PC-9 (cell line): ENCODE data around the gene GNB1. TPM values are rescaled to one million over a fixed set of nuclear protein-coding genes. Genes with fewer than 3 reads are reported as not detected.
A peak's percentile ranks its signal among the peaks of the same experiment; 100 is the strongest.

ENCODE experiments used
- BruUV-seq: library from RNA; stranded (reverse); fragments of 400-500 nt; replicated peaks from 2 replicates; lab custom pipeline; 2021; lab: Mats Ljungman, UMichigan
- CTCF ChIA-PET: fragments of 300-600 bp; sonication (Branson Sonifier 250); formaldehyde crosslinking; loops from one replicate; lab custom pipeline; 2022; ENCODE audit warnings: antibody characterized with exemption; lab: Charles Lee
- POLR2A ChIA-PET: fragments of 300-600 bp; sonication (Branson Sonifier 250); formaldehyde crosslinking; loops from one replicate; lab custom pipeline; 2022; ENCODE audit warnings: antibody characterized with exemption; ENCODE audit not compliant: unreplicated experiment; lab: Charles Lee
- DNase-seq, 2 experiments: peaks; one replicate each; pipeline versions ENCODE4 v3.0.0 to v3.0.0-alpha.2; 2015 to 2022; ENCODE audit warnings: mixed read lengths in 1 of 2
- H2AFZ ChIP-seq: fragments of 200-600 bp; sonication (generic); 2 replicates; pipeline ENCODE4 v1.8.1; 2017; ENCODE audit warnings: antibody characterized with exemption
- H3F3A ChIP-seq: fragments of 200-600 bp; sonication (generic); 2 replicates; pipeline ENCODE4 v1.8.1; 2017; ENCODE audit warnings: antibody characterized with exemption, mild to moderate bottlenecking, low read depth; ENCODE audit not compliant: insufficient read depth
- H3K27ac ChIP-seq: fragments of 200-600 bp; sonication (generic); 2 replicates; pipeline ENCODE4 v1.6.1; 2016; ENCODE audit warnings: mixed run types
- H3K27me3 ChIP-seq: fragments of 200-600 bp; sonication (generic); 2 replicates; pipeline ENCODE4 v1.6.1; 2016; ENCODE audit warnings: low read depth, mixed run types; ENCODE audit not compliant: insufficient read depth
- H3K36me3 ChIP-seq: fragments of 200-600 bp; sonication (generic); 2 replicates; pipeline ENCODE4 v1.6.1; 2016; ENCODE audit warnings: low read depth, mixed run types
- H3K4me1 ChIP-seq: fragments of 200-600 bp; sonication (generic); replicated peaks from 2 replicates; pipeline ENCODE4 v1.6.1; 2016; ENCODE audit warnings: mixed run types; ENCODE audit not compliant: insufficient read depth
- H3K4me2 ChIP-seq: fragments of 200-600 bp; sonication (generic); 2 replicates; pipeline ENCODE4 v1.6.1; 2017; ENCODE audit warnings: mixed run types
- H3K4me3 ChIP-seq: fragments of 200-600 bp; sonication (generic); 2 replicates; pipeline ENCODE4 v1.6.1; 2016; ENCODE audit warnings: mixed run types
- H3K79me2 ChIP-seq: fragments of 200-600 bp; sonication (generic); 2 replicates; pipeline ENCODE4 v1.6.1; 2017; ENCODE audit warnings: low read depth, mixed run types
- H3K9me2 ChIP-seq: fragments of 200-600 bp; sonication (generic); 2 replicates; pipeline ENCODE4 v1.8.1; 2017; ENCODE audit warnings: mild to moderate bottlenecking; ENCODE audit not compliant: insufficient read depth
- H3K9me3 ChIP-seq: fragments of 200-600 bp; sonication (generic); 2 replicates; pipeline ENCODE4 v1.8.1; 2016; ENCODE audit warnings: low read depth; ENCODE audit not compliant: insufficient read depth
- H4K20me1 ChIP-seq: fragments of 200-600 bp; sonication (generic); 2 replicates; pipeline ENCODE4 v1.8.1; 2017; ENCODE audit not compliant: insufficient read depth
- CTCF ChIP-seq: fragments of 200-600 bp; sonication (generic); conservative IDR thresholded peaks from 2 replicates; pipeline ENCODE4 v1.6.1; 2017; ENCODE audit warnings: mixed run types, antibody characterized with exemption, mild to moderate bottlenecking, moderate library complexity
- EZH2 ChIP-seq: fragments of 200-600 bp; sonication (generic); IDR thresholded peaks from 2 replicates; pipeline ENCODE4 v1.8.0; 2017; ENCODE audit warnings: antibody characterized with exemption, low read depth
- intact Hi-C: fragments of 100-400 bp; cut with micrococcal nuclease; formaldehyde crosslinking; loops from one replicate; pipeline ENCODE4 v1.10.0; 2022; ENCODE audit not compliant: unreplicated experiment
- total RNA-seq: library from RNA; stranded (reverse); gene quantifications from 2 replicates; pipeline ENCODE4 v1.2.3, GENCODE V29; 2021

The GNB1 gene
- total RNA-seq, 1 experiment from 2014 or later, result 286 TPM

- no peak for TF ChIP-seq EZH2
- no peak for TF ChIP-seq CTCF
- intact Hi-C loops, result loop anchor here (5.0 kb wide), 1 partner anchor 112 kb away; no protein-coding TSS in a partner anchor
- ChIA-PET CTCF (no interaction called here), POLR2A (interaction anchor here (0.7 kb wide), 1 partner anchor 535 kb away, joined by 3 read pairs; no protein-coding TSS in a partner anchor)
- no peaks in the 10 kb centered on the region for H3K27me3 ChIP-seq
- no peaks in the 10 kb centered on the region for H3K9me2 ChIP-seq
- H3K27ac ChIP-seq, result no peak overlapping the region
- DNase-seq, result peak in 1 of 2 experiments; percentile 33
- H3K36me3 ChIP-seq, result no peaks in the 10 kb centered on the region
- peaks cover 20% of the 10 kb centered on the region for H3F3A ChIP-seq
- H3K4me3 ChIP-seq, result no peak overlapping the region
- H3K79me2 ChIP-seq, result peaks cover 7% of the 10 kb centered on the region
- peaks cover 4% of the 10 kb centered on the region for H4K20me1 ChIP-seq
- no TSS peak for BruUV-seq
- no peak overlapping the region for H2AFZ ChIP-seq
- peaks cover 33% of the 10 kb centered on the region for H3K4me1 ChIP-seq
- H3K4me2 ChIP-seq, result peak overlapping the region; percentile 32
- H3K9me3 ChIP-seq, result no peaks in the 10 kb centered on the region
Observed at GRCh38 chr1:1894354-1895059, 3.6 kb upstream of the GNB1 start.

GRCh38 chr1:1893997-1894353 is 3.1 kb upstream of the GNB1 start:
- no TSS peak for BruUV-seq
- H2AFZ ChIP-seq, result no peak overlapping the region
- H3K27me3 ChIP-seq, result no peaks in the 10 kb centered on the region
- ChIA-PET CTCF (no interaction called here), POLR2A (no interaction called here)
- no peaks in the 10 kb centered on the region for H3K9me2 ChIP-seq
- H3K4me2 ChIP-seq, result peak overlapping the region; percentile 32
- no peaks in the 10 kb centered on the region for H3K36me3 ChIP-seq
- TF ChIP-seq EZH2 (no peak), CTCF (no peak)
- H3K9me3 ChIP-seq, result no peaks in the 10 kb centered on the region
- H3K4me3 ChIP-seq, result no peak overlapping the region
- intact Hi-C loops, result loop anchor here (5.0 kb wide), 1 partner anchor 112 kb away; no protein-coding TSS in a partner anchor
- H4K20me1 ChIP-seq, result peaks cover 10% of the 10 kb centered on the region
- peaks cover 22% of the 10 kb centered on the region for H3F3A ChIP-seq
- DNase-seq, result no peak
- H3K4me1 ChIP-seq, result peaks cover 39% of the 10 kb centered on the region
- no peak overlapping the region for H3K27ac ChIP-seq
- H3K79me2 ChIP-seq, result peaks cover 12% of the 10 kb centered on the region

GRCh38 chr1:1893291-1893985 is 2.6 kb upstream of the GNB1 start:
- ChIA-PET POLR2A (no interaction called here), CTCF (no interaction called here)
- Histone ChIP-seq H3K79me2 (peaks cover 18% of the 10 kb centered on the region), H4K20me1 (peaks cover 15% of the 10 kb centered on the region), H3K27me3 (no peaks in the 10 kb centered on the region), H3K4me1 (peaks cover 44% of the 10 kb centered on the region), H2AFZ (no peak overlapping the region), H3K9me3 (no peaks in the 10 kb centered on the region), H3K36me3 (no peaks in the 10 kb centered on the region), H3K27ac (no peak overlapping the region), H3K4me3 (no peak overlapping the region), H3F3A (peaks cover 18% of the 10 kb centered on the region), H3K4me2 (0 out of 2 replicates have a peak overlapping the region, but pooled peaks have one; percentile 32), H3K9me2 (no peaks in the 10 kb centered on the region)
- no peak for DNase-seq
- intact Hi-C loops, result loop anchor here (5.0 kb wide), 1 partner anchor 111 kb away; no protein-coding TSS in a partner anchor
- BruUV-seq, result no TSS peak
- TF ChIP-seq CTCF (no peak), EZH2 (no peak)
